ENCODE measurements around the gene SLC7A4. TPM values are rescaled to one million over a fixed set of nuclear protein-coding genes. Genes with fewer than 3 reads are reported as not detected.
"Not testable (repeated sequence)": the region's sequence is repeated elsewhere in the genome, so short reads cannot be mapped to it uniquely, and the experiment has no call there.

The SLC7A4 gene
- total RNA-seq, 3 donors from 2014 or later: 1.6 to 2.4 (median 2.0) TPM

GRCh38 chr22:21013657-21014201, 18.6 kb downstream of the SLC7A4 start:
- peak overlapping the region; percentile 42 to 70 (median 50) for H3K4me3 ChIP-seq
- no peaks in the 10 kb centered on the region for H3K36me3 ChIP-seq
- TF ChIP-seq CTCF (IDR thresholded peaks at IDR 0.05) (no peak), POLR2A (IDR thresholded peaks at IDR 0.05) (no peak), POLR2AphosphoS5 (IDR thresholded peaks at IDR 0.05) (peak in 1 of 3 donors; percentile 5)
- peaks cover 7 to 8% of the 10 kb centered on the region in 2 donors for H3K4me1 ChIP-seq
- peak overlapping the region; percentile 61 to 84 for H3K27ac ChIP-seq
- intact Hi-C loops (cut with DNase I; ENCODE audit: low total_unique reads): no loop called here
- H3K9me3 ChIP-seq: no peaks in the 10 kb centered on the region
- no peak for DNase-seq (ENCODE audit: low spot score in 2 of 2)
- no peaks in the 10 kb centered on the region for H3K27me3 ChIP-seq

GRCh38 chr22:21012446-21013407, 19.6 kb downstream of the SLC7A4 start:
- H3K9me3 ChIP-seq: no peaks in the 10 kb centered on the region

GRCh38 chr22:21010426-21011113, 21.8 kb downstream of the SLC7A4 start:
- Histone ChIP-seq H3K9me3 (no peaks in the 10 kb centered on the region), H3K27me3 (no peaks in the 10 kb centered on the region), H3K4me1 (peaks cover 7 to 8% of the 10 kb centered on the region in 2 donors), H3K4me3 (no peak overlapping the region), H3K27ac (no peak overlapping the region), H3K36me3 (no peaks in the 10 kb centered on the region)
- no peak for DNase-seq (ENCODE audit: low spot score in 2 of 2)
- intact Hi-C loops (cut with DNase I; ENCODE audit: low total_unique reads): no loop called here
- no peak for TF ChIP-seq POLR2A (IDR thresholded peaks at IDR 0.05)
- TF ChIP-seq CTCF (IDR thresholded peaks at IDR 0.05): no peak
- no peak for TF ChIP-seq POLR2AphosphoS5 (IDR thresholded peaks at IDR 0.05)

More at GRCh38 chr22:21012446-21013407, 19.6 kb downstream of the SLC7A4 start:
- Histone ChIP-seq H3K36me3 (no peaks in the 10 kb centered on the region), H3K4me3 (no peak overlapping the region), H3K4me1 (peaks cover 7 to 8% of the 10 kb centered on the region in 2 donors), H3K27me3 (no peaks in the 10 kb centered on the region), H3K27ac (no peak overlapping the region)
- DNase-seq (ENCODE audit: low spot score in 2 of 2): no peak
- TF ChIP-seq POLR2A (IDR thresholded peaks at IDR 0.05) (no peak), CTCF (IDR thresholded peaks at IDR 0.05) (no peak), POLR2AphosphoS5 (IDR thresholded peaks at IDR 0.05) (no peak)
- intact Hi-C loops (cut with DNase I; ENCODE audit: low total_unique reads): no loop called here

GRCh38 chr22:21009638-21010425, 22.5 kb downstream of the SLC7A4 start:
- Histone ChIP-seq H3K4me3 (no peak overlapping the region), H3K36me3 (no peaks in the 10 kb centered on the region), H3K27ac (no peak overlapping the region), H3K9me3 (no peaks in the 10 kb centered on the region), H3K4me1 (peaks cover 5% of the 10 kb centered on the region in 2 donors), H3K27me3 (no peaks in the 10 kb centered on the region)
- no peak for TF ChIP-seq POLR2AphosphoS5 (IDR thresholded peaks at IDR 0.05)
- TF ChIP-seq POLR2A (IDR thresholded peaks at IDR 0.05): no peak
- TF ChIP-seq CTCF (IDR thresholded peaks at IDR 0.05): no peak
- DNase-seq (ENCODE audit: low spot score in 2 of 2): no peak
- intact Hi-C loops (cut with DNase I; ENCODE audit: low total_unique reads): no loop called here

GRCh38 chr22:21009208-21009607, 23.2 kb downstream of the SLC7A4 start:
- H3K27ac ChIP-seq; H3K4me1 ChIP-seq; H3K9me3 ChIP-seq; DNase-seq (ENCODE audit: low spot score in 2 of 2); H3K4me3 ChIP-seq; H3K27me3 ChIP-seq; intact Hi-C loops (cut with DNase I; ENCODE audit: low total_unique reads); H3K36me3 ChIP-seq: not testable (repeated sequence)
